HEK293T (cell line): ENCODE data around the gene CORO1C.
A peak's percentile ranks its signal among the peaks of the same experiment; 100 is the strongest.

Experiments
- ARNT ChIP-seq: fragments of 450-650 bp; IDR thresholded peaks from 2 replicates; pipeline ENCODE4 v1.6.1; 2017; ENCODE audit warnings: mild to moderate bottlenecking
- BHLHE40 ChIP-seq: fragments of 450-650 bp; IDR thresholded peaks from 2 replicates; pipeline ENCODE4 v1.6.1; 2016; ENCODE audit warnings: mild to moderate bottlenecking, moderate library complexity, borderline replicate concordance
- ELF4 ChIP-seq: fragments of 450-650 bp; IDR thresholded peaks from 2 replicates; pipeline ENCODE4 v1.6.1; 2017; ENCODE audit warnings: antibody characterized with exemption
- FOXA1 ChIP-seq: fragments of 450-650 bp; IDR thresholded peaks from 2 replicates; pipeline ENCODE4 v1.6.1; 2016; ENCODE audit warnings: mild to moderate bottlenecking
- FOXK2 ChIP-seq: fragments of 450-650 bp; IDR thresholded peaks from 2 replicates; pipeline ENCODE4 v1.6.1; 2016; ENCODE audit warnings: mild to moderate bottlenecking
- FOXM1 ChIP-seq: fragments of 450-650 bp; IDR thresholded peaks from 2 replicates; pipeline ENCODE4 v1.6.1; 2017; ENCODE audit warnings: mild to moderate bottlenecking, borderline replicate concordance
- HDGF ChIP-seq: fragments of 450-650 bp; IDR thresholded peaks from 2 replicates; pipeline ENCODE4 v1.6.1; 2017; ENCODE audit warnings: antibody characterized with exemption, borderline replicate concordance
- SP1 ChIP-seq: fragments of 450-650 bp; IDR thresholded peaks from 2 replicates; pipeline ENCODE4 v1.6.1; 2017
- SUZ12 ChIP-seq: fragments of 450-650 bp; IDR thresholded peaks from 2 replicates; pipeline ENCODE4 v1.6.1; 2016; ENCODE audit warnings: mild to moderate bottlenecking
- TARDBP ChIP-seq: fragments of 450-650 bp; IDR thresholded peaks from 2 replicates; pipeline ENCODE4 v1.6.1; 2016
- ZNF384 ChIP-seq: fragments of 450-650 bp; IDR thresholded peaks from 2 replicates; pipeline ENCODE4 v1.6.1; 2016
- TF ChIP-seq, protein P1 (sequence below): fragments of 450-650 bp; IDR thresholded peaks from 2 replicates; pipeline ENCODE4 v1.6.1; 2016

DNA sequence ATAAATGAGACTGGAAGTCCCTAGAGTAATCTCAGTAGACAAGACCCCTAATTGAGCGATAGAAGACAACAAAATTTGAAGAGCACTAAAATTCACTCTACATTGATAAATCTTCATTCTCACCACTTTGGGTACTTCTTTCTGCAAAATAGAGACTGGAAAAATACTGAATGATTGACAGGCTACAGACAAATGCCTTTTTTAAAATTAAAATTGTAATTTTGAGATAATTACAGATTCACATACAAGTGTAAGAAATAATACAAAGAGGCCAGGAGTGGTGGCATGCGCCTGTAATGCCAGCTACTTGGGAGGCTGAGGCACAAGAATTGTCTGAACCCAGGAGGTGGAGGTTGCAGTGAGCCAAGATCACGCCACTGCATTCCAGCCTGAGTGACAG, 4.5 kb upstream of the CORO1C start:
- TF ChIP-seq ARNT (no peak), FOXM1 (no peak), SP1 (no peak), BHLHE40 (no peak), ELF4 (no peak), SUZ12 (no peak), TARDBP (no peak), FOXA1 (no peak), ZNF384 (no peak), FOXK2 (no peak), HDGF (no peak)
- TF ChIP-seq, protein P1, sequence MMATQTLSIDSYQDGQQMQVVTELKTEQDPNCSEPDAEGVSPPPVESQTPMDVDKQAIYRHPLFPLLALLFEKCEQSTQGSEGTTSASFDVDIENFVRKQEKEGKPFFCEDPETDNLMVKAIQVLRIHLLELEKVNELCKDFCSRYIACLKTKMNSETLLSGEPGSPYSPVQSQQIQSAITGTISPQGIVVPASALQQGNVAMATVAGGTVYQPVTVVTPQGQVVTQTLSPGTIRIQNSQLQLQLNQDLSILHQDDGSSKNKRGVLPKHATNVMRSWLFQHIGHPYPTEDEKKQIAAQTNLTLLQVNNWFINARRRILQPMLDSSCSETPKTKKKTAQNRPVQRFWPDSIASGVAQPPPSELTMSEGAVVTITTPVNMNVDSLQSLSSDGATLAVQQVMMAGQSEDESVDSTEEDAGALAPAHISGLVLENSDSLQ, result peak; percentile 16; the same call in 1 of the 2 replicates
